H1 (cell line): ENCODE results near the gene NPBWR2. TPM values are rescaled to one million over a fixed set of nuclear protein-coding genes. Genes with fewer than 3 reads are reported as not detected.

Source experiments
- CTCF ChIA-PET: fragments of 300-600 bp; sonication (Branson Sonifier 250); formaldehyde crosslinking; loops from one replicate; lab custom pipeline; 2021; ENCODE audit not compliant: partially characterized antibody; lab: Charles Lee
- POLR2A ChIA-PET: fragments of 300-600 bp; sonication (Branson Sonifier 250); formaldehyde crosslinking; loops from one replicate; lab custom pipeline; 2021; ENCODE audit warnings: inconsistent platforms; ENCODE audit not compliant: partially characterized antibody; lab: Charles Lee
- DNase-seq, 2 experiments: peaks; one replicate each; pipeline versions ENCODE4 v3.0.0 to v3.0.0-alpha.2; 2010 to 2022; ENCODE audit warnings: low spot score in 2 of 2, low read depth in 1 of 2, mixed read lengths in 1 of 2
- FAIRE-seq: peaks from 2 replicates; lab custom pipeline; 2011; peaks lifted over from hg19 to GRCh38; lab: Jason Lieb, UNC
- H2AFZ ChIP-seq: 2 replicates; pipeline ENCODE4 v1.8.1; 2012; ENCODE audit warnings: low read length, inconsistent platforms
- H2AK5ac ChIP-seq: 2 replicates; pipeline ENCODE4 v1.6.1; 2013; ENCODE audit warnings: low read depth, low read length
- H2BK120ac ChIP-seq: replicated peaks from 2 replicates; pipeline ENCODE3; 2013; ENCODE audit warnings: low read depth, low read length, inconsistent platforms
- H2BK12ac ChIP-seq: 2 replicates; pipeline ENCODE4 v1.6.1; 2013; ENCODE audit warnings: low read depth, low read length
- H2BK15ac ChIP-seq: 2 replicates; pipeline ENCODE4 v1.6.1; 2013; ENCODE audit warnings: low read length
- H2BK20ac ChIP-seq: 2 replicates; pipeline ENCODE4 v1.6.1; 2013; ENCODE audit warnings: low read length
- H2BK5ac ChIP-seq: 2 replicates; pipeline ENCODE4 v1.6.1; 2013; ENCODE audit warnings: low read depth, low read length
- H3K14ac ChIP-seq: 2 replicates; pipeline ENCODE4 v1.6.1; 2013; ENCODE audit warnings: inconsistent platforms; ENCODE audit not compliant: insufficient read length
- H3K18ac ChIP-seq: 2 replicates; pipeline ENCODE4 v1.6.1; 2013; ENCODE audit warnings: low read length; ENCODE audit errors: extremely low read depth
- H3K23ac ChIP-seq: 2 replicates; pipeline ENCODE4 v1.6.1; 2013; ENCODE audit warnings: inconsistent platforms; ENCODE audit not compliant: insufficient read length
- H3K23me2 ChIP-seq: 2 replicates; pipeline ENCODE4 v1.6.1; 2013; ENCODE audit warnings: low read depth, low read length
- H3K27ac ChIP-seq: 2 replicates; pipeline ENCODE4 v1.6.1; 2011; ENCODE audit warnings: low read depth, low read length, inconsistent platforms
- H3K27me3 ChIP-seq, 4 experiments: replicated peaks in 1 of 4; 1 replicate in 1 of 4; 2 replicates in 3 of 4; pipeline versions ENCODE4 v1.6.1 to v1.8.1; 2011 to 2013; ENCODE audit warnings: low read length in 3 of 4, mild to moderate bottlenecking in 3 of 4, inconsistent platforms in 2 of 4, mixed read lengths in 2 of 4, moderate library complexity in 1 of 4; ENCODE audit not compliant: control insufficient read depth in 3 of 4, insufficient read depth in 3 of 4; ENCODE audit errors: extremely low read depth in 1 of 4
- H3K36me3 ChIP-seq, 4 experiments: 2 replicates each; pipeline versions ENCODE4 v1.6.1 to v1.8.1; 2011 to 2013; ENCODE audit warnings: mild to moderate bottlenecking in 4 of 4, low read length in 3 of 4, moderate library complexity in 2 of 4, control low read depth in 1 of 4, inconsistent platforms in 1 of 4; ENCODE audit not compliant: insufficient read depth in 4 of 4, control insufficient read depth in 2 of 4
- H3K4ac ChIP-seq: replicated peaks from 2 replicates; pipeline ENCODE3; 2013; ENCODE audit warnings: low read length, low read depth, mixed read lengths, inconsistent platforms; ENCODE audit not compliant: insufficient read length
- H3K4me1 ChIP-seq, 4 experiments: replicated peaks in 1 of 4; 1 replicate in 1 of 4; 2 replicates in 3 of 4; pipeline versions ENCODE4 v1.6.1 to v1.8.1; 2011 to 2013; ENCODE audit warnings: low read length in 3 of 4, inconsistent platforms in 2 of 4, mixed read lengths in 1 of 4; ENCODE audit not compliant: insufficient read depth in 4 of 4, control insufficient read depth in 3 of 4
- H3K4me2 ChIP-seq, 2 experiments: 2 replicates each; pipeline versions ENCODE4 v1.6.1 to v1.8.1; 2011 to 2013; ENCODE audit warnings: low read depth in 2 of 2, low read length in 2 of 2, control low read depth in 1 of 2, inconsistent platforms in 1 of 2, mild to moderate bottlenecking in 1 of 2; ENCODE audit not compliant: insufficient read depth in 1 of 2
- H3K4me3 ChIP-seq, 4 experiments: fragments of 200-600, 300-600 bp in 1 of 4; sonication (generic), shearing (Covaris generic), sonication (Bioruptor Twin) in 1 of 4; 2 replicates each; pipeline versions ENCODE4 v1.5.1 to v1.8.1; 2011 to 2016; ENCODE audit warnings: low read length in 4 of 4, low read depth in 3 of 4, control low read depth in 2 of 4, inconsistent platforms in 2 of 4, mild to moderate bottlenecking in 2 of 4, mixed read lengths in 1 of 4, moderate library complexity in 1 of 4; ENCODE audit not compliant: insufficient read depth in 2 of 4; ENCODE audit errors: extremely low read depth in 1 of 4
- H3K56ac ChIP-seq: replicated peaks from 2 replicates; pipeline ENCODE3; 2013; ENCODE audit warnings: low read depth, mild to moderate bottlenecking, mixed read lengths, low read length, inconsistent platforms; ENCODE audit not compliant: insufficient read length
- H3K79me1 ChIP-seq: 2 replicates; pipeline ENCODE4 v1.6.1; 2013; ENCODE audit warnings: low read depth, low read length, control low read depth
- H3K79me2 ChIP-seq, 2 experiments: 2 replicates each; pipeline versions ENCODE4 v1.6.1 to v1.8.1; 2012 to 2013; ENCODE audit warnings: low read length in 2 of 2, mild to moderate bottlenecking in 2 of 2, inconsistent platforms in 1 of 2; ENCODE audit not compliant: insufficient read depth in 2 of 2, control insufficient read depth in 1 of 2
- H3K9ac ChIP-seq, 4 experiments: replicated peaks in 1 of 4; 1 replicate in 1 of 4; 2 replicates in 3 of 4; pipeline versions ENCODE4 v1.6.1 to v1.8.1; 2011 to 2013; ENCODE audit warnings: low read depth in 3 of 4, low read length in 3 of 4, control low read depth in 2 of 4, mild to moderate bottlenecking in 2 of 4, moderate library complexity in 2 of 4, inconsistent platforms in 1 of 4; ENCODE audit errors: extremely low read depth in 1 of 4
- H3K9me3 ChIP-seq, 2 experiments: 2 replicates each; pipeline versions ENCODE4 v1.6.1 to v1.8.1; 2012 to 2013; ENCODE audit warnings: mild to moderate bottlenecking in 2 of 2, moderate library complexity in 2 of 2, control low read depth in 1 of 2, inconsistent platforms in 1 of 2, low read depth in 1 of 2, low read length in 1 of 2, mixed read lengths in 1 of 2; ENCODE audit not compliant: insufficient read depth in 2 of 2
- H4K20me1 ChIP-seq, 2 experiments: replicated peaks in 1 of 2; 2 replicates each; pipeline versions ENCODE3 to v1.8.1; 2011 to 2013; ENCODE audit warnings: inconsistent platforms in 2 of 2, low read length in 2 of 2, mild to moderate bottlenecking in 1 of 2; ENCODE audit not compliant: insufficient read depth in 2 of 2, control insufficient read depth in 1 of 2
- H4K5ac ChIP-seq: 2 replicates; pipeline ENCODE4 v1.6.1; 2013; ENCODE audit warnings: low read length, low read depth, mixed read lengths, inconsistent platforms; ENCODE audit not compliant: insufficient read length
- H4K8ac ChIP-seq: 2 replicates; pipeline ENCODE4 v1.8.0; 2013; ENCODE audit warnings: mild to moderate bottlenecking, moderate library complexity, low read length, inconsistent platforms; ENCODE audit not compliant: insufficient read depth; ENCODE audit errors: extremely low read depth
- H4K91ac ChIP-seq: replicated peaks from 2 replicates; pipeline ENCODE3; 2013; ENCODE audit warnings: low read length, mixed read lengths, inconsistent platforms; ENCODE audit not compliant: insufficient read length
- CEBPB ChIP-seq: IDR thresholded peaks from 2 replicates; pipeline ENCODE4 v1.6.1; 2012; ENCODE audit warnings: low read depth, low read length
- CHD1 ChIP-seq: IDR thresholded peaks from 2 replicates; pipeline ENCODE4 v1.6.1; 2012; ENCODE audit warnings: low read depth, low read length, improper control_type of control experiment
- E2F6 ChIP-seq: IDR thresholded peaks from 2 replicates; pipeline ENCODE4 v1.6.1; 2012; ENCODE audit warnings: inconsistent platforms
- EP300 ChIP-seq, 2 experiments: IDR thresholded peaks; 1 replicate in 1 of 2; 2 replicates in 1 of 2; pipeline ENCODE4 v1.6.1; 2011 to 2012; ENCODE audit warnings: low read depth in 2 of 2, low read length in 2 of 2, mild to moderate bottlenecking in 2 of 2, borderline replicate concordance in 1 of 2, inconsistent platforms in 1 of 2, moderate library complexity in 1 of 2
- EZH2 ChIP-seq: fragments of 200-600 bp; sonication (generic); IDR thresholded peaks from 2 replicates; pipeline ENCODE4 v1.7.1; 2012; ENCODE audit warnings: low read depth, mild to moderate bottlenecking, moderate library complexity, low read length, inconsistent platforms; ENCODE audit not compliant: severe bottlenecking
- GABPA ChIP-seq: IDR thresholded peaks from 2 replicates; pipeline ENCODE4 v1.6.1; 2011; ENCODE audit warnings: mild to moderate bottlenecking, low read length, moderate library complexity, borderline replicate concordance; ENCODE audit not compliant: insufficient read depth
- KDM1A ChIP-seq: fragments of 200-600, 300-600 bp; sonication (generic); IDR thresholded peaks from 2 replicates; pipeline ENCODE4 v1.7.1; 2016; ENCODE audit warnings: mild to moderate bottlenecking, low read length, borderline replicate concordance
- MAFK ChIP-seq: IDR thresholded peaks from 2 replicates; pipeline ENCODE4 v1.6.1; 2012; ENCODE audit warnings: low read depth, mild to moderate bottlenecking, improper control_type of control experiment, low read length
- RNF2 ChIP-seq: fragments of 200-900, 300-1000 bp; sonication (generic); IDR thresholded peaks from 2 replicates; pipeline ENCODE4 v1.7.1; 2016; ENCODE audit warnings: borderline replicate concordance, low read depth, mild to moderate bottlenecking, antibody characterized with exemption, low read length; ENCODE audit not compliant: poor library complexity, severe bottlenecking; ENCODE audit errors: missing control alignments
- SP4 ChIP-seq: IDR thresholded peaks from 2 replicates; pipeline ENCODE4 v1.6.1; 2012; ENCODE audit warnings: low read length, inconsistent platforms
- SUZ12 ChIP-seq: fragments of 200-600 bp; sonication (generic); IDR thresholded peaks from 2 replicates; pipeline ENCODE4 v1.6.1; 2012; ENCODE audit warnings: mild to moderate bottlenecking, inconsistent platforms, low read length, moderate library complexity, mixed read lengths
- TAF1 ChIP-seq: IDR thresholded peaks from 2 replicates; pipeline ENCODE4 v1.6.1; 2011; ENCODE audit warnings: mild to moderate bottlenecking, low read depth, low read length
- WGBS, 2 experiments: shearing (Covaris generic) in 1 of 2; methylation state at CpG; one replicate each; pipeline versions ENCODE4 v1.1.6 to v1.1.7; 2013 to 2015; ENCODE audit warnings: low lambda C conversion rate in 2 of 2, mixed read lengths in 2 of 2, inconsistent platforms in 1 of 2, low coverage in 1 of 2, missing lambda C conversion rate in 1 of 2; ENCODE audit not compliant: insufficient replicate concordance in 2 of 2, insufficient coverage in 1 of 2, insufficient read length in 1 of 2; ENCODE audit errors: extremely low coverage in 1 of 2, missing lambda C conversion rate in 1 of 2; 5-methylcytosine and 5-hydroxymethylcytosine counted together
- polyA plus RNA-seq, 7 experiments: library from polyadenylated mRNA; depleted of rRNA in 3 of 7; stranded (reverse) in 5 of 7; unstranded in 2 of 7; fragments of >200 nt in 5 of 7; fragments of 200-250 nt in 2 of 7; gene quantifications; 1 replicate in 5 of 7; 2 replicates in 1 of 7; 4 replicates in 1 of 7; pipeline versions ENCODE4 v1.2.1 to v1.2.3, GENCODE V29; 2011 to 2013; ENCODE audit warnings: missing spikeins in 2 of 7, mixed read lengths in 2 of 7
- total RNA-seq: library from RNA; stranded (reverse); fragmentation: NEBNext Ultra II Directional; extraction: Animal tissue kit (Norgen Biotek cat#: 25700); gene quantifications from 2 replicates; pipeline ENCODE4 v1.2.1, GENCODE V29; 2021

The NPBWR2 gene
- total and polyA plus RNA-seq, 2 of the 8 experiments (the other 6 are each of a cell fraction or from before 2014, with no cell fraction given), result not detected

- Histone ChIP-seq H2AFZ (no peak overlapping the region), H4K8ac (no peak overlapping the region), H3K4me3 (no peak overlapping the region), H3K4me1 (peaks cover 0 to 9% (median 5%) of the 10 kb centered on the region in 4 experiments; a peak in 5 of 7 replicates), H2BK5ac (no peak overlapping the region), H3K23me2 (no peaks in the 10 kb centered on the region), H2AK5ac (no peak overlapping the region), H3K9me3 (no peaks in the 10 kb centered on the region), H3K79me2 (no peaks in the 10 kb centered on the region), H3K4me2 (no peak overlapping the region), H3K18ac (no peak overlapping the region), H3K79me1 (no peaks in the 10 kb centered on the region), H3K9ac (no peak overlapping the region), H3K56ac (no peak overlapping the region), H2BK20ac (no peak overlapping the region), H3K14ac (no peak overlapping the region), H2BK15ac (no peak overlapping the region), H3K23ac (no peak overlapping the region), H2BK120ac (no peak overlapping the region), H3K36me3 (no peaks in the 10 kb centered on the region), H3K27ac (no peak overlapping the region), H4K20me1 (no peaks in the 10 kb centered on the region), H4K91ac (no peak overlapping the region), H2BK12ac (no peak overlapping the region), H3K27me3 (no peaks in the 10 kb centered on the region), H3K4ac (no peak overlapping the region), H4K5ac (no peak overlapping the region)
- ChIA-PET POLR2A (interaction anchor here (0.9 to 2.0 kb wide), 2 partner anchors 9 to 85 kb away, joined by 4 read pairs; no protein-coding TSS in a partner anchor), CTCF (interaction anchor here (0.6 to 2.0 kb wide), 9 partner anchors 15 to 103 kb away, joined by 3 to 6 read pairs (median 3); no protein-coding TSS in a partner anchor)
- 87% methylated on average over 17 of the region's 18 CpGs; no CpG with 5 or more reads in 1 of the 2 experiments for WGBS, 2 experiments
- DNase-seq (peak in 1 of 2 experiments; percentile 35), FAIRE-seq (no peak)
- TF ChIP-seq MAFK, result no peak
- TF ChIP-seq E2F6, result no peak
- no peak for TF ChIP-seq SUZ12
- no peak for TF ChIP-seq TAF1
- no peak for TF ChIP-seq EZH2
- no peak for TF ChIP-seq SP4
- TF ChIP-seq CEBPB, result no peak
- TF ChIP-seq GABPA, result no peak
- no peak for TF ChIP-seq EP300 (IDR thresholded peaks at IDR 0.05; ENCODE audit: borderline replicate concordance in 1 of 2, low read depth in 2 of 2, low read length in 2 of 2)
- TF ChIP-seq KDM1A, result no peak
- TF ChIP-seq CHD1, result no peak
- TF ChIP-seq RNF2, result no peak
Observed at GRCh38 chr20:64138276-64138815, 31.0 kb upstream of the NPBWR2 start.
